PC-9 (cell line): ENCODE measurements around the gene IL12RB1.

ENCODE experiments used
- EZH2 ChIP-seq: fragments of 200-600 bp; sonication (generic); IDR thresholded peaks from 2 replicates; pipeline ENCODE4 v1.8.0; 2017; ENCODE audit warnings: antibody characterized with exemption, low read depth
- TF ChIP-seq, protein P1 (sequence below): fragments of 200-600 bp; sonication (generic); conservative IDR thresholded peaks from 2 replicates; pipeline ENCODE4 v1.6.1; 2017; ENCODE audit warnings: mixed run types, antibody characterized with exemption, mild to moderate bottlenecking, moderate library complexity

GRCh38 chr19:18046059-18046718 lies 40.5 kb downstream of the IL12RB1 start:
- TF ChIP-seq, protein P1, sequence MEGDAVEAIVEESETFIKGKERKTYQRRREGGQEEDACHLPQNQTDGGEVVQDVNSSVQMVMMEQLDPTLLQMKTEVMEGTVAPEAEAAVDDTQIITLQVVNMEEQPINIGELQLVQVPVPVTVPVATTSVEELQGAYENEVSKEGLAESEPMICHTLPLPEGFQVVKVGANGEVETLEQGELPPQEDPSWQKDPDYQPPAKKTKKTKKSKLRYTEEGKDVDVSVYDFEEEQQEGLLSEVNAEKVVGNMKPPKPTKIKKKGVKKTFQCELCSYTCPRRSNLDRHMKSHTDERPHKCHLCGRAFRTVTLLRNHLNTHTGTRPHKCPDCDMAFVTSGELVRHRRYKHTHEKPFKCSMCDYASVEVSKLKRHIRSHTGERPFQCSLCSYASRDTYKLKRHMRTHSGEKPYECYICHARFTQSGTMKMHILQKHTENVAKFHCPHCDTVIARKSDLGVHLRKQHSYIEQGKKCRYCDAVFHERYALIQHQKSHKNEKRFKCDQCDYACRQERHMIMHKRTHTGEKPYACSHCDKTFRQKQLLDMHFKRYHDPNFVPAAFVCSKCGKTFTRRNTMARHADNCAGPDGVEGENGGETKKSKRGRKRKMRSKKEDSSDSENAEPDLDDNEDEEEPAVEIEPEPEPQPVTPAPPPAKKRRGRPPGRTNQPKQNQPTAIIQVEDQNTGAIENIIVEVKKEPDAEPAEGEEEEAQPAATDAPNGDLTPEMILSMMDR, result no peak
- TF ChIP-seq EZH2, result no peak
